Natural killer cell treated with Interleukin-12 subunit alpha and Interleukin-12 subunit beta and Interleukin-15 and Interleukin-18, amount 100 ng/mL, for 72 hours (primary cell): ENCODE data around the gene UCP3. TPM values are rescaled to one million over a fixed set of nuclear protein-coding genes. Genes with fewer than 3 reads are reported as not detected.

Experiments
- ATAC-seq, 2 donors: fragments of 150-1000 bp; cut with Tn5 transposase in 1 of 2; sonication (Bioruptor Pico), chemical (Tn5 transposase) in 1 of 2; 2 replicates each; pipeline ENCODE4 v1.10.0; 2021
- DNase-seq: peaks from one replicate; pipeline ENCODE4 v3.0.0; 2022; ENCODE audit warnings: low spot score
- H3K27ac Mint-ChIP-seq, 2 donors: 1 replicate in 1 of 2; 2 replicates in 1 of 2; pipeline ENCODE4 v1.8.0; 2022; ENCODE audit warnings: mixed read lengths in 2 of 2, mild to moderate bottlenecking in 1 of 2, moderate library complexity in 1 of 2
- H3K27me3 Mint-ChIP-seq, 2 donors: 1 replicate in 1 of 2; 2 replicates in 1 of 2; pipeline ENCODE4 v1.8.0; 2022; ENCODE audit warnings: mixed read lengths in 2 of 2
- H3K36me3 Mint-ChIP-seq: one replicate; pipeline ENCODE4 v1.8.0; 2022; ENCODE audit warnings: mixed read lengths
- H3K4me1 Mint-ChIP-seq, 2 donors: 1 replicate in 1 of 2; 2 replicates in 1 of 2; pipeline ENCODE4 v1.8.0; 2022; ENCODE audit warnings: low read depth in 2 of 2, mixed read lengths in 2 of 2, mild to moderate bottlenecking in 1 of 2
- H3K4me3 Mint-ChIP-seq: one replicate; pipeline ENCODE4 v1.8.0; 2022; ENCODE audit warnings: mixed read lengths
- H3K9me3 Mint-ChIP-seq: 2 replicates; pipeline ENCODE4 v1.8.0; 2022; ENCODE audit warnings: mixed read lengths
- total RNA-seq, 2 donors: library from RNA; stranded (reverse); gene quantifications; one replicate each; pipeline ENCODE4 v1.2.3, GENCODE V29; 2022

Gene UCP3
- total RNA-seq, 2 donors from 2014 or later, result 5.2 to 7.2 TPM

- Mint-ChIP-seq H3K4me3 (peak overlapping the region; percentile 80), H3K27me3 (no peaks in the 10 kb centered on the region), H3K27ac (no peak overlapping the region), H3K4me1 (peaks cover 43% of the 10 kb centered on the region in 2 donors), H3K36me3 (peaks cover 13% of the 10 kb centered on the region), H3K9me3 (no peaks in the 10 kb centered on the region)
- ATAC-seq, result peak; percentile 70 to 71
- DNase-seq, result peak; percentile 77
These were observed 15.6 kb upstream of the UCP3 start for GRCh38 chr11:74024261-74025029.

- ATAC-seq (no peak), DNase-seq (no peak)
- peaks cover 40 to 44% of the 10 kb centered on the region in 2 donors for H3K4me1 Mint-ChIP-seq
- H3K36me3 Mint-ChIP-seq, result peaks cover 13% of the 10 kb centered on the region
- peak overlapping the region; percentile 71 for H3K4me3 Mint-ChIP-seq
- no peak overlapping the region for H3K27ac Mint-ChIP-seq
- H3K27me3 Mint-ChIP-seq, result no peaks in the 10 kb centered on the region
- no peaks in the 10 kb centered on the region for H3K9me3 Mint-ChIP-seq
These were observed 14.4 kb upstream of the UCP3 start for GRCh38 chr11:74023276-74023675.

DNA sequence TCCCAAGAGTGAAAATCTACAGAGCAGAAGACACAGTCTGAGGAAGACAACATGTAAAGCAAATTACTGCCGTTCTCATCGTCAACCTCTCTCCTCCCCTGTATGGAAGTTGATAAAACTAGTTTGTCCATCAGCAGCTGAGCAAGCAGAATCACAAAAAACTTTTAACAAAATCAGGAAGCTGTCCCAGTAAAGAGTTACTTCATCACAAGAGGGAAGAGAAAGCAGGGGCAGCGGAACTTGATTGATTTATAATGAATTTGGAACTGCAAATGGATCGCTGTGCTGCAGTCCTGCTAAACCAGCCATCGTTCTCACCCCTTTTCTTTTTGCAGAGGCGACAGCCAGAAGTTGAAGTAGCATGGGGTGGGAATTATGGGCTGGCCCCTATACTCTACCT is 13.7 kb upstream of the UCP3 start:
- H3K27ac Mint-ChIP-seq, result no peak overlapping the region
- peaks cover 13% of the 10 kb centered on the region for H3K36me3 Mint-ChIP-seq
- DNase-seq, result no peak
- H3K9me3 Mint-ChIP-seq, result no peaks in the 10 kb centered on the region
- no peak for ATAC-seq
- H3K4me1 Mint-ChIP-seq, result peaks cover 36 to 40% of the 10 kb centered on the region in 2 donors
- H3K4me3 Mint-ChIP-seq, result no peak overlapping the region
- H3K27me3 Mint-ChIP-seq, result no peaks in the 10 kb centered on the region

DNA sequence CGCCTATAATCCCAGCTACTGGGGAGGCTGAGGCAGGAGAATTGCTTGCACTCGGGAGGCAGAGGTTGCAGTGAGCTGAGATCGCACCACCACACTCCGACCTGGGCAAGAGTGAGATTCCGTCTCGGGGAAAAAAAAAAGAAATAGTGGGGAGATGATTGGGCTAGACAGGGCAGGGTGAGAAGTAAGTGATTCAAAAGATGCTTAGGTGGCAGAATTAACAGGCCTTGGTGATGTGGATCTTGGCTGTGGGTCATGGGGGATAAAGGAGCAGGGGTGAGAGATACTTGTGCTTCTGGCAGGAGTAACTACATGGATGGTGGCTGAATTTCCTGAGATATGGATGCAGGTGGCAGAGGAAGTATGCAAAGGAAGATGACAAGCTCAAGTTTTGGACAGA is 13.1 kb upstream of the UCP3 start:
- Mint-ChIP-seq H3K4me3 (no peak overlapping the region), H3K4me1 (peaks cover 39 to 43% of the 10 kb centered on the region in 2 donors), H3K27ac (no peak overlapping the region), H3K9me3 (no peaks in the 10 kb centered on the region), H3K36me3 (peaks cover 16% of the 10 kb centered on the region), H3K27me3 (no peaks in the 10 kb centered on the region)
- DNase-seq (no peak), ATAC-seq (no peak)

- DNase-seq (no peak), ATAC-seq (peak; percentile 37 to 55)
- Mint-ChIP-seq H3K36me3 (peaks cover 23% of the 10 kb centered on the region), H3K4me3 (no peak overlapping the region), H3K27ac (no peak overlapping the region), H3K27me3 (no peaks in the 10 kb centered on the region), H3K9me3 (no peaks in the 10 kb centered on the region), H3K4me1 (peaks cover 33 to 42% of the 10 kb centered on the region in 2 donors)
These were observed 11.7 kb upstream of the UCP3 start for GRCh38 chr11:74020539-74020938.

DNA sequence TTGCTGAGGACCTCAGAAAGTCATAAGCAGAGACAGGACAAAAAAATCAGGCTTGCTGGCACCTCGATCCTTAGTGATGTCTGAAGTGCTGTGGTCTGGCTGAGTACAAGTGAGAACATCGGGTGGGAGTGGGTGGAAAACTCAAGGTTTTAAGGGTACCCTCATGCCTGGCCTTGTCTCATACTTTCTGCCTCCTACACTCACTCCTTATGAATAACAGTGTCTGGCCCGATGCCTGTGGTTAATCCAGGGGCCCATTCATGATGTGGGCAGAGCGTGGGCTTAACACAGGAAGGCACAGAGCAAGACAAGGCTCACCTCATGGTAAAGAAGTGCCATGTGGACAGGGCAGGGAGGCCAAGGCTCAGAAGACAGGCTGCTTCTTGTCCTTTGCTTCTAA is 11.0 kb upstream of the UCP3 start:
- peak; percentile 84 to 87 for ATAC-seq
- H3K27ac Mint-ChIP-seq, result no peak overlapping the region
- H3K4me3 Mint-ChIP-seq, result no peak overlapping the region
- no peaks in the 10 kb centered on the region for H3K27me3 Mint-ChIP-seq
- DNase-seq, result peak; percentile 73
- peaks cover 22% of the 10 kb centered on the region for H3K36me3 Mint-ChIP-seq
- peaks cover 29 to 42% of the 10 kb centered on the region in 2 donors for H3K4me1 Mint-ChIP-seq
- H3K9me3 Mint-ChIP-seq, result no peaks in the 10 kb centered on the region

DNA sequence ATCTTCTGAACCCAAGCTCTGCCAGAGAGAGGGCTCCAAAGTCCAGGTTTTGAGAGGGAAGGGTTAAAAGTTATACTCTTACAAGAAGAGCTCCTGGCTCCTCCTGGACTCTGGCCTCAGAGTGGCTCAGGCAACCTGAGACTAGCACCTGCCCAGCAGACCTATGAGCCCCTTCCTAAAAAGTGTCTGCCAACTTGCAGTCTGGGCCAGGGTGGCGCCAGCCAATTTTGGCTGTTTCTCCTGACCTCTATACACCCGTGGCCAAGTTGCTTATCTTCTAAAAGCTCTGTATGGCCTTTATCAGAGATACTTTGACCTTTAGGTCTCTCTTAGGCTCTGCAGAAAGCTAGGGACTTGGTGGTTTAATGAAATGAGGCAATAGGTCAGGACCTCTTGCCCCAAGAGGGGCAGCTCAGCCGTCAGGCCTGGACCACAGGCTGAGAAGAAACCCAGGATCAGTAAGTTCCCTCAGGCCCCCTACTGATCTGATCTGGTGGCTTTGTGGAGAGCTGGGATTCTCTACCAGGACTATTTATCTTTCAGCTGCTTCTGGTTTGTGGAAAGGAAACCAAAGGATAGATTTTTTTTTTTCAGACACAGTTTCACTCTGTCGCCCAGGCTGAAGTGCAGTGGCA is 10.3 kb upstream of the UCP3 start:
- no peak for DNase-seq
- peak overlapping the region; percentile 13 for H3K4me3 Mint-ChIP-seq
- ATAC-seq, result no peak
- peaks cover 22% of the 10 kb centered on the region for H3K36me3 Mint-ChIP-seq
- peaks cover 26 to 38% of the 10 kb centered on the region in 2 donors for H3K4me1 Mint-ChIP-seq
- no peaks in the 10 kb centered on the region for H3K27me3 Mint-ChIP-seq
- H3K27ac Mint-ChIP-seq, result no peak overlapping the region
- H3K9me3 Mint-ChIP-seq, result no peaks in the 10 kb centered on the region

- peaks cover 20 to 31% of the 10 kb centered on the region in 2 donors for H3K4me1 Mint-ChIP-seq
- no peak overlapping the region for H3K27ac Mint-ChIP-seq
These were observed 9.6 kb upstream of the UCP3 start for GRCh38 chr11:74018331-74019005.

GRCh38 chr11:74017631-74018030 is 8.7 kb upstream of the UCP3 start:
- Mint-ChIP-seq H3K27ac (no peak overlapping the region), H3K4me1 (peaks cover 14 to 26% of the 10 kb centered on the region in 2 donors)
- no peak for ATAC-seq

More at GRCh38 chr11:74018331-74019005, 9.6 kb upstream of the UCP3 start:
- ATAC-seq, result peak in 1 of 2 donors; percentile 54
- DNase-seq, result no peak
- H3K36me3 Mint-ChIP-seq, result peaks cover 16% of the 10 kb centered on the region
- no peaks in the 10 kb centered on the region for H3K27me3 Mint-ChIP-seq
- peak overlapping the region; percentile 13 for H3K4me3 Mint-ChIP-seq
- H3K9me3 Mint-ChIP-seq, result no peaks in the 10 kb centered on the region

DNA sequence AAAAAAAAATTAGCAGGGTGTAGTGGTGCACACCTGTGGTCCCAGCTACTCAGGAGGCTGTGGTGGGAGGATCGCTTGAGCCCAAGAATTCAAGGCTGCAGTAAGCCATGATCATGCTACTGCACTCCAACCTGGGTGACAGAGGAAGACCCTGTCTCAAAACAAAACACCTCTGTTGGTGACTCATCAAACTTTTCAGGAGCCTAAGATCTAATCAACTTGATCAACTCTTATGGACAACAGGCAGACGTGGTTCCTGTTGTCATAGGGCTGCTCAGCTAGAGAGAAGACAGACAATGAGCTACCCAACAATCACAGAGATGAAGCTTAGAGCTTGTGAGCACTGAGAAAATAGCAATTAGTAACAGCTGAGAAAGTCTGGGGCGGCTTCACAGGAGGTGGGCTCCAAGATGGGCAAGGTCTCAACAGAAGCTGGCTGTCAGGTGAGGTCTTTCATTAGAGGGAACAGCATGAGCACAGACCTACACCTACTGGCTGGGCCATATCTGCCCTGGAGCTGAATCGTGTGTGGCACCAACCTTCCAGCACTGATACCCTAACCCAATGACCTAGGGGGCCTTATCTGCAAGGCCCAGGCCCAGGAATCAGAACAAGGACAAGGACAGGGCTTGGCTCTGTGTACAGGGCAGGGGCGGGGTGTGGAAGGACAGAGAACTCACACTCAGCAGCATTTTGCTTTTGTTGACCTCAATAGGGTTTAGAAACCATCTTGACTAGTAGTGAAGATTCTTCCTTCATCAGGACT is 7.2 kb upstream of the UCP3 start:
- peaks cover 16% of the 10 kb centered on the region for H3K36me3 Mint-ChIP-seq
- H3K9me3 Mint-ChIP-seq, result no peaks in the 10 kb centered on the region
- no peaks in the 10 kb centered on the region for H3K27me3 Mint-ChIP-seq
- peaks cover 24 to 34% of the 10 kb centered on the region in 2 donors for H3K4me1 Mint-ChIP-seq
- ATAC-seq, result no peak
- H3K4me3 Mint-ChIP-seq, result no peak overlapping the region
- DNase-seq, result no peak
- H3K27ac Mint-ChIP-seq, result peak overlapping the region; percentile 1 to 32

More at GRCh38 chr11:74017631-74018030, 8.7 kb upstream of the UCP3 start:
- H3K9me3 Mint-ChIP-seq, result no peaks in the 10 kb centered on the region
- no peak for DNase-seq
- no peak overlapping the region for H3K4me3 Mint-ChIP-seq
- H3K36me3 Mint-ChIP-seq, result peaks cover 16% of the 10 kb centered on the region
- H3K27me3 Mint-ChIP-seq, result no peaks in the 10 kb centered on the region

DNA sequence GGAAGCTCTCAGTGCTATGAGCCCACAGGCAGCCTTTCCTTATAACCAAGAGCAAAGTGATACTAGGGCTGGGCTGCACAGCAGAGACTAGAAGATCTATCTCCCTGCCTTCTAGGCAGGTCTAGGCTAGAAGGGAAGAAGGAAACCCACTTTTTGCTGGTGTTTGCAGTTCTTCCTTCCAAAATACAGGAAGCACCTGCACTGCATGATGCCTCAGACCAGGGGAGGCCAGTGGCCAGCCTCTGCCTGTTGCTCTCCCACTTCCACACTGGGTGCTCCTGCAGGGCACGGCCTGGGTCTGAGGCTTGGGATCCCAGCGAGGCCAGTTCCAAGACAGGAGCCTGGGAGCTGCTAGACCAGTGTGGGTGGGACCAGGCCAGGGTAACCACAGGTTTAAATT is 6.0 kb upstream of the UCP3 start:
- Mint-ChIP-seq H3K4me3 (no peak overlapping the region), H3K4me1 (peaks cover 36 to 46% of the 10 kb centered on the region in 2 donors), H3K27ac (no peak overlapping the region), H3K36me3 (peaks cover 16% of the 10 kb centered on the region), H3K9me3 (no peaks in the 10 kb centered on the region), H3K27me3 (no peaks in the 10 kb centered on the region)
- DNase-seq (no peak), ATAC-seq (no peak)

GRCh38 chr11:74013141-74013540 is 4.3 kb upstream of the UCP3 start:
- peaks cover 41 to 50% of the 10 kb centered on the region in 2 donors for H3K4me1 Mint-ChIP-seq

DNA sequence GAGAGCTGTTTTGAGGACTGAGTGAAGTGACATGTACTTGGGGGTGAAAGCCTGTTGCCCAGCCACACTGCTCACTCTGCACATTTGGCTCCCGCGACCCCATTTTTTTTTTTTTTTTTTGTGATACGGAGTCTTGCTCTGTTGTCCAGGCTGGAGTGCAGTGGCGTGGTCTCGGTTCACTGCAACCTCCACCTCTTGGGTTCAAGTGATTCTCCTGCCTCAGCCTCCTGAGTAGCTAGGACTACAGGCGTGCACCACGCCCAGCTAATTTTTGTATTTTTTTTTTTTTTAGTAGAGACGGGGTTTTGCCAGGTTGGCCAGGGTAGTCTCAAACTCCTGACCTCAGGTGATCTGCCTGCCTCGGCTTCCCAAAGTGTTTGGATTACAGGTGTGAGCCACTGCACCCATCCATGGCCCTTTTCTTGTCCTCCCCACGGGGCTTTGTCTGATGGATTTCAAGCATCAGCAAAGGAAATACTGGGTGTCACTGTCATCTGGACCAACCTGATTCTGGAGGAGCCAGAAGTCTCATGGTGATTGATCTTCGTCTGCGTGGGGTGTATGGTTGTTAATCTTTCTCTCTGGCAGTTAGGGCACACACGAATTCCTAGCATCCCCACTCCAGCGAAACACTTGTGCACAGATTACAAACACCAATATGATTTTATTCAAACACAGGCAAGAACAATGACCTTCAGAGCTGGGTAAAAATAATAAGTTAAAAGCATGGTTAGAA is 3.4 kb upstream of the UCP3 start:
- no peak for ATAC-seq
- Mint-ChIP-seq H3K27ac (peak overlapping the region; percentile 88 to 93), H3K36me3 (peaks cover 16% of the 10 kb centered on the region), H3K4me1 (peaks cover 40 to 49% of the 10 kb centered on the region in 2 donors), H3K27me3 (no peaks in the 10 kb centered on the region), H3K4me3 (peak overlapping the region; percentile 64), H3K9me3 (no peaks in the 10 kb centered on the region)
- DNase-seq, result no peak

More at GRCh38 chr11:74013141-74013540, 4.3 kb upstream of the UCP3 start:
- peaks cover 16% of the 10 kb centered on the region for H3K36me3 Mint-ChIP-seq
- no peaks in the 10 kb centered on the region for H3K9me3 Mint-ChIP-seq
- no peak overlapping the region for H3K27ac Mint-ChIP-seq
- H3K27me3 Mint-ChIP-seq, result no peaks in the 10 kb centered on the region
- ATAC-seq (no peak), DNase-seq (no peak)
- no peak overlapping the region for H3K4me3 Mint-ChIP-seq
